Vagina (tissue), 2 donors: ENCODE data around the gene CDKN1A. TPM values are rescaled to one million over a fixed set of nuclear protein-coding genes. Genes with fewer than 3 reads are reported as not detected.

ENCODE experiments used
- DNase-seq, 2 donors: peaks; one replicate each; pipeline ENCODE4 v3.0.0-alpha.2; 2017; ENCODE audit errors: extremely low spot score in 2 of 2
- H3K27ac ChIP-seq: fragments of 200-600 bp; sonication (generic); one replicate; pipeline ENCODE4 v1.5.1; 2019
- H3K27me3 ChIP-seq: fragments of 200-600 bp; sonication (generic); one replicate; pipeline ENCODE4 v1.5.1; 2019
- H3K36me3 ChIP-seq, 2 donors: fragments of 200-600 bp; sonication (generic); one replicate each; pipeline ENCODE4 v1.5.1; 2017 to 2019
- H3K4me1 ChIP-seq: fragments of 200-600 bp; sonication (generic); one replicate; pipeline ENCODE4 v1.5.1; 2019
- H3K4me3 ChIP-seq, 2 donors: fragments of 200-600 bp; sonication (generic); 1 replicate in 1 of 2; 2 replicates in 1 of 2; pipeline ENCODE4 v1.5.1; 2016 to 2019
- H3K9me3 ChIP-seq: fragments of 200-600 bp; sonication (generic); one replicate; pipeline ENCODE4 v1.5.1; 2019
- POLR2A ChIP-seq, 2 donors: fragments of 450-650 bp; IDR thresholded peaks; one replicate each; pipeline ENCODE4 v1.6.1; 2017; ENCODE audit warnings: antibody characterized with exemption in 2 of 2, mild to moderate bottlenecking in 2 of 2, moderate library complexity in 2 of 2
- POLR2AphosphoS5 ChIP-seq, 2 donors: sonication (generic); formaldehyde crosslinking; IDR thresholded peaks; one replicate each; pipeline ENCODE4 v1.9.0; 2017; ENCODE audit warnings: antibody characterized with exemption in 2 of 2, mild to moderate bottlenecking in 2 of 2, low read depth in 1 of 2; ENCODE audit not compliant: insufficient read depth in 1 of 2
- intact Hi-C: fragments of 100-400 bp; cut with DNase I; formaldehyde crosslinking; loops from one replicate; pipeline ENCODE4 v1.15.1; 2023
- total RNA-seq: library from RNA; depleted of rRNA; stranded (reverse); fragments of >200 nt; gene quantifications from one replicate; pipeline ENCODE4 v1.2.3, GENCODE V29; 2016
- TF ChIP-seq, protein P1 (sequence below), 3 experiments: fragments of 450-650 bp in 2 of 3; fragments of 200-600 bp in 1 of 3; sonication (generic) in 1 of 3; IDR thresholded peaks; one replicate each; pipeline ENCODE4 v1.5.1; 2017 to 2019; ENCODE audit warnings: antibody characterized with exemption in 3 of 3, mild to moderate bottlenecking in 2 of 3, moderate library complexity in 2 of 3

CDKN1A gene
- total RNA-seq, 1 donor from 2014 or later: 169 TPM

DNA sequence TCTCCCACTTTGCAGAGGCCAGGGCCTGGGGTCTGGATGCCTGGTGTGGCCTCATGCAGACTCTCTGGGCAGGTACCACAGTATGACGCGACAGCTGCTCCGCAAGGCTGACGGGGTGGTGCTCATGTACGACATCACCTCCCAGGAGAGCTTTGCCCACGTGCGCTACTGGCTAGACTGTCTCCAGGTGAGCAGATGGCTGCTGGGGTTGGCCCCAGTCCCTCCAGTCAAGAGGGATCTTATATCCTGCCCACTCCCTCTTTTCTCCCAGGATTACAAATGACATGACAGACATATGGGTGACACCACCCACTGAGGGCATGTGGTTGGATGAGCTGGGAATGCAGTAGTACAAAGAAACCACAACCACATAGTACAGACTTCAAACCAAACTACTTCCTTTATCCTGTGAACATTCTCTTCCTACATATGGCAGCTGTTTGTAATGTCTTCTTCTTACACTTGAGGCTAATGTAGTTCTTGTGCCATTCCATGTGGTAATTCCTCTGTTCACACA is 49.0 kb downstream of the CDKN1A start:
- intact Hi-C loops: no loop called here
- H3K27ac ChIP-seq: no peak overlapping the region
- no peaks in the 10 kb centered on the region for H3K36me3 ChIP-seq

DNA sequence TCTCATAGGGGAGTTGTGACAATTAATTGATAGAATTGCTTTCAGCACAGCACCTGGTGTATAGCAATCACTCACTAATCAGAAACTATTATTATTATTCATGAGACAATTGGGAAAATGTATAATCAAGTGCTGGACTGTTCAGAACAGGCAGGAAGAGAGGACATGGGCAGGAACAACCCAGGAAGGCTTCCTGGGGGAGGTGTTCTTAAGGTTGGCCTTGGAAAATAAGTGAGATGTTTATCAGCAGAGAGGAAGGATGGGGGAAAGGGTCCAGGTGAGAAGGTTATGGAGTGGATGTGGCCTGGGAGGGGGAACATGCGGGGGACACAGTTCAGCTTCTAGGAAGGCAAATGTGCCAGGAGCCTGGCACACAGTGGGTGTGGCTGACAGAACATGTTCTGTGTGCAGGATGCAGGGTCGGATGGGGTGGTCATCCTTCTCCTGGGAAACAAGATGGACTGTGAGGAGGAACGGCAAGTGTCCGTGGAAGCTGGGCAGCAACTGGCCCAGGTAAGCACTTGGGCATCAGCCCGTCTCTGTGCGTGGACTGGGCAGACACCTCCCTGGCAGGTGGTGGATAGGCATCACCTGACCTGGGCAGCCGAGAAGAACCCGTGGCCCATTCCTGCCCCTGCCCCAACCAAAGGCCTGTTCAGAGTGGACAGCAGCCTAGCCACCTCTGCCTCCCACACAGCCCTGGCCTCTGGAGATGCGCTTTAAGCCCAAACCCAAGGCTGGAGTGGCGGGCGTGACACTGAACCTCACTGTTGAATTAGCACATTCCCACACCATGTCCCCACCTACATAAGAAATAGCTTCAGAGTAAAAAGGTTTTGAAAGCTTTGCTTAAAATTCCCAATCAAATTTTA is 50.0 kb downstream of the CDKN1A start:
- TF ChIP-seq POLR2A (IDR thresholded peaks at IDR 0.05) (no peak), POLR2AphosphoS5 (IDR thresholded peaks at IDR 0.05; ENCODE audit: insufficient read depth in 1 of 2, low read depth in 1 of 2) (no peak)
- TF ChIP-seq, protein P1, sequence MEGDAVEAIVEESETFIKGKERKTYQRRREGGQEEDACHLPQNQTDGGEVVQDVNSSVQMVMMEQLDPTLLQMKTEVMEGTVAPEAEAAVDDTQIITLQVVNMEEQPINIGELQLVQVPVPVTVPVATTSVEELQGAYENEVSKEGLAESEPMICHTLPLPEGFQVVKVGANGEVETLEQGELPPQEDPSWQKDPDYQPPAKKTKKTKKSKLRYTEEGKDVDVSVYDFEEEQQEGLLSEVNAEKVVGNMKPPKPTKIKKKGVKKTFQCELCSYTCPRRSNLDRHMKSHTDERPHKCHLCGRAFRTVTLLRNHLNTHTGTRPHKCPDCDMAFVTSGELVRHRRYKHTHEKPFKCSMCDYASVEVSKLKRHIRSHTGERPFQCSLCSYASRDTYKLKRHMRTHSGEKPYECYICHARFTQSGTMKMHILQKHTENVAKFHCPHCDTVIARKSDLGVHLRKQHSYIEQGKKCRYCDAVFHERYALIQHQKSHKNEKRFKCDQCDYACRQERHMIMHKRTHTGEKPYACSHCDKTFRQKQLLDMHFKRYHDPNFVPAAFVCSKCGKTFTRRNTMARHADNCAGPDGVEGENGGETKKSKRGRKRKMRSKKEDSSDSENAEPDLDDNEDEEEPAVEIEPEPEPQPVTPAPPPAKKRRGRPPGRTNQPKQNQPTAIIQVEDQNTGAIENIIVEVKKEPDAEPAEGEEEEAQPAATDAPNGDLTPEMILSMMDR (IDR thresholded peaks at IDR 0.05): no peak
- Histone ChIP-seq H3K27me3 (no peaks in the 10 kb centered on the region), H3K36me3 (no peaks in the 10 kb centered on the region), H3K9me3 (no peaks in the 10 kb centered on the region), H3K4me1 (no peaks in the 10 kb centered on the region), H3K27ac (no peak overlapping the region), H3K4me3 (no peak overlapping the region)
- intact Hi-C loops: no loop called here
- DNase-seq: no peak

More for the DNA sequence above, 49.0 kb downstream of the CDKN1A start:
- H3K27me3 ChIP-seq: no peaks in the 10 kb centered on the region
- no peaks in the 10 kb centered on the region for H3K9me3 ChIP-seq
- no peak for DNase-seq
- H3K4me1 ChIP-seq: no peaks in the 10 kb centered on the region
- TF ChIP-seq POLR2AphosphoS5 (IDR thresholded peaks at IDR 0.05; ENCODE audit: insufficient read depth in 1 of 2, low read depth in 1 of 2) (no peak), POLR2A (IDR thresholded peaks at IDR 0.05) (no peak)
- TF ChIP-seq, protein P1 (IDR thresholded peaks at IDR 0.05): no peak
- no peak overlapping the region for H3K4me3 ChIP-seq

DNA sequence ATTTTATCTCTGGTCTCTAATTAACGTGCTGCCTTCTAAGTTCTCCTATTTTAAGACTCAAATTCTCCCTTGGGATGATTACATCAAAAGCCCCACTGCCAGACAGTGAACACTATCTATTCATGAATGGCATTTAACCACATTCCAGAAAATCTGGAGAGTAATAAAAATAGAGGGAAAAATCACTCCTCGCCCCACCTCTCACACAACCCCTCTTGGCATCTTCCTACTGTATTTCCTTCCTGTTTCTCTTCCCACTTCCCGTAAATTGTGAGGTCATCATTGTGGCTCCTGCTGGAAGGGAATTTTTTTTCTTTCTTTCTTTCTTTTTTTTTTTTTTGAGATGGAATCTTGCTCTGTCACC is 50.6 kb downstream of the CDKN1A start:
- Histone ChIP-seq H3K36me3 (no peaks in the 10 kb centered on the region), H3K9me3 (no peaks in the 10 kb centered on the region), H3K4me1 (no peaks in the 10 kb centered on the region), H3K27me3 (no peaks in the 10 kb centered on the region), H3K4me3 (no peak overlapping the region), H3K27ac (no peak overlapping the region)
- intact Hi-C loops: no loop called here
- DNase-seq: no peak
- no peak for TF ChIP-seq POLR2AphosphoS5 (IDR thresholded peaks at IDR 0.05; ENCODE audit: insufficient read depth in 1 of 2, low read depth in 1 of 2)

DNA sequence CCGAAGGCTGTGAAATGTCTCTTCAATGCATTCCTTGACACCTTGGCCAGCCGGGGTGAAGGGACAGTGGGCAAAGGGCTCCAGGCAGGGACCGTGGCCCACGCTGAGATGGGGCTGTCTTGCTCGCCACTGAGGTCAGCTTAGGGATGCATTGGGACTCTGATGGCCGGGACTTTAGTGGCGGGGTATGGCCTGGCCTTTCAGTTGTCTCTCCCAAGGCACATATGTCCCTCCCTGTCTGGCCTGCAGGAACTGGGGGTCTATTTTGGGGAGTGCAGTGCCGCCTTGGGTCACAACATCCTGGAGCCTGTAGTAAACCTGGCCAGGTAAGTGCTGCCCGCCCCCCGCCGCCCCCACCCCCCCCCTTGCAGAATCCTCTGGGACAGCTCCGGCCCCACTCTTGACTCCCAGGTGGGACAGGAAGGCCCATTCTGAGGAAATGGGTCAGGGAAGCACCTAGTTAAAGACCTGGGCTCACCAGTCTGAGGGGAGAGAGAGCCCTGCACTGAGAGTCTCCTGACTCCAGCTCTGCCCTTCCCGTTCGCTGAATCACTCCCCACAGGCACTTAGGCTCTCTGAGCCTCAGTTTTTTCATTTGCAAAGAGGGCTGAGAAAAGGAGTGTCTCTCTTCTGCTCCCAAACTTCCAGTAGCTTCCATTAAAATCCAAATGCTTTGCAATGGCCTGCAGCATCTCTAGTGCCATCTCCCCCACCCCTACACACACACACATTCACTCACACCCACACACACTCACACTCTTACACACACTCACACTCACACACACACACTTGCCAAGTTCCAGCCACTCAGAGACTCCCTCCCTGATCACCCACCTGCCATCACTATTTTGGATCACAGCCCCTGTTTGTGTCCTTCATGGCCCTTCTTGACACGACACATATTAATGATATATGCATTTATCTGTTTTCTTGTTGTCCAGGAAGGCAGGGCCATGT is 52.2 kb downstream of the CDKN1A start:
- intact Hi-C loops: no loop called here
- Histone ChIP-seq H3K4me3 (no peak overlapping the region), H3K27me3 (no peaks in the 10 kb centered on the region), H3K27ac (no peak overlapping the region), H3K36me3 (no peaks in the 10 kb centered on the region), H3K9me3 (no peaks in the 10 kb centered on the region), H3K4me1 (peaks cover 15% of the 10 kb centered on the region)
- no peak for DNase-seq
- TF ChIP-seq POLR2A (IDR thresholded peaks at IDR 0.05) (no peak), POLR2AphosphoS5 (IDR thresholded peaks at IDR 0.05; ENCODE audit: insufficient read depth in 1 of 2, low read depth in 1 of 2) (no peak)
- TF ChIP-seq, protein P1 (IDR thresholded peaks at IDR 0.05): no peak

DNA sequence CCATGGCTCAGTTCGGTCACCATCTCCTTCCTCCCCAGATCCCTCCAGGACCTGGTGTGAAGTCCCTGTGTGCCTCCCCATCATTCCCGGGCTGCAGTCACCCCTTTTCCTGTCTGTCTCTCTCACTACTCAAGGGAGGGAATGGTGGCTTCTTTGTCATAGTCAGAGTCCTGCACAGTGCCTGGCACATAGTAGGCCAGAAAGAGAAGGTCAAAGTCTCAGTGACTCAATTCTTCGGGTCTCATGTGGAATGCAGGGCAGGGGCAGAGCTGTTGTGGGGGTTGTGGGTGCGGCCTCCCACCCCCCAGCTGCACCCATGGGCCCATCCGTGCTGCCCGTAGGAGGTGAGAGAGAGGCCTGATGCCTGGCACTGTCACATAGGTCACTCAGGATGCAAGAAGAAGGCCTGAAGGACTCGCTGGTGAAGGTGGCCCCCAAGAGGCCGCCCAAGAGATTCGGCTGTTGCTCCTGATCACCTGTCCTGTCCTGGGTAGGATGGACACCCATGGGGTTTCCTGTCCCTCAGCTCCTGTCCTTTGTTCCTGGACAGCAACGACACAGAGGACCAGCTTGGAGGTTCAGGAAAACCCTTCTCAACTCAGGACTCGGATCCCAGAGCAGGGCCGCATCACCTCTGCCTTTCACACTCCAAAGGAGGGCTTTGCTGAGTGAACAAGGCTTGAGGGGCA is 53.3 kb downstream of the CDKN1A start:
- H3K9me3 ChIP-seq: no peaks in the 10 kb centered on the region
- intact Hi-C loops: no loop called here
- H3K27ac ChIP-seq: no peak overlapping the region
- TF ChIP-seq POLR2A (IDR thresholded peaks at IDR 0.05): no peak
- TF ChIP-seq, protein P1 (IDR thresholded peaks at IDR 0.05): no peak
- no peak for TF ChIP-seq POLR2AphosphoS5 (IDR thresholded peaks at IDR 0.05; ENCODE audit: insufficient read depth in 1 of 2, low read depth in 1 of 2)
- DNase-seq: no peak
- no peaks in the 10 kb centered on the region for H3K27me3 ChIP-seq
- H3K36me3 ChIP-seq: no peaks in the 10 kb centered on the region
- peaks cover 20% of the 10 kb centered on the region for H3K4me1 ChIP-seq
- no peak overlapping the region for H3K4me3 ChIP-seq
